GM18519 (cell line): Measurements from ENCODE around the gene GLIPR1L2.
"Not testable (repeated sequence)": the region's sequence is repeated elsewhere in the genome, so short reads cannot be mapped to it uniquely, and the experiment has no call there.

Experiments
- ATAC-seq: cut with Tn5 transposase; IDR thresholded peaks from one replicate; pipeline ENCODE4 v1.9.1; 2021; ENCODE audit warnings: mild to moderate bottlenecking, moderate library complexity; ENCODE audit not compliant: unreplicated experiment, low FRiP score

The GLIPR1L2 gene

GRCh38 chr12:75390899-75391538 lies at the start of gene GLIPR1L2:
GLIPR1L2 (plus strand) TSS chr12:75391089; CDS start chr12:75391117, 28 bp downstream.
- peak; percentile 96 for ATAC-seq

- ATAC-seq: no peak
Observed at GRCh38 chr12:75341873-75342272, 49.0 kb upstream of the GLIPR1L2 start.

- ATAC-seq: no peak
Observed at GRCh38 chr12:75345531-75345930, 45.4 kb upstream of the GLIPR1L2 start.

DNA sequence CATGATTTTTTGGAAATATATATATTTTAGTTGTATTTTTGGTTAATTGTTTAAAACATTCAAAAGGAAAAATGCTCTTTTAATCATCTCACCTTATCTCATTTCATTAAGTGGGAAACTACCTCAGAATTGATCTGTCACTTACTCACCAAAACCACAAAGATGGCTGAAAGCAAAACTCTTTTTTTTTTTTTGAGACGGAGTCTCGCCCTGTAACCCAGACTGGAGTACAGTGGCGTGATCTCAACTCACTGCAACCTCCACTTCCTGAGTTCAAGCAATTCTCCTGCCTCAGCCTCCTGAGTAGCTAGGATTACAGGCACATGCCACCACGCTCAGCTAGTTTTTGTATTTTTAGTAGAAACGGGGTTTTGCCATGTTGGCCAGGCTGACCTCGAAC lies 44.7 kb upstream of the GLIPR1L2 start:
- ATAC-seq: not testable (repeated sequence)

- ATAC-seq: no peak
Observed at GRCh38 chr12:75349946-75350345, 40.9 kb upstream of the GLIPR1L2 start.

GRCh38 chr12:75350413-75350812 lies 40.5 kb upstream of the GLIPR1L2 start:
- no peak for ATAC-seq

DNA sequence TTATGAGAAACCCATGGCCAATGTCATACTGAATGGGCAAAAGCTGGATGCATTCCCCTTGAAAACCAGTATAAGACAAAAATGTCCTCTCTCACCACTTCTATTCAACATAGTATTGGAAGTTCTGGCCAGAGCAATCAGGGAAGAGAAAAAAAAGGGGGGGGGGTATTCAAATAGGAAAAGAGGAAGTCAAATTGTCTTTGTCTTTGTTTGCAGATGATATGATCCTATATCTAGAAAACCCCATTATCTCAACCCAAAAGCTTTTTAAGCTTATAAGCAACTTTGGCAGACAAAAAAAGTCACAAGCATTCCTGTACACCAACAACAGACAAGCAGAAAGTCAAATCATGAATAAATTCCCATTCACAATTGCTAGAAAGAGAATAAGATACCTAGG lies 36.9 kb upstream of the GLIPR1L2 start:
- no peak for ATAC-seq

GRCh38 chr12:75360920-75361319 lies 30.0 kb upstream of the GLIPR1L2 start:
- ATAC-seq: no peak

DNA sequence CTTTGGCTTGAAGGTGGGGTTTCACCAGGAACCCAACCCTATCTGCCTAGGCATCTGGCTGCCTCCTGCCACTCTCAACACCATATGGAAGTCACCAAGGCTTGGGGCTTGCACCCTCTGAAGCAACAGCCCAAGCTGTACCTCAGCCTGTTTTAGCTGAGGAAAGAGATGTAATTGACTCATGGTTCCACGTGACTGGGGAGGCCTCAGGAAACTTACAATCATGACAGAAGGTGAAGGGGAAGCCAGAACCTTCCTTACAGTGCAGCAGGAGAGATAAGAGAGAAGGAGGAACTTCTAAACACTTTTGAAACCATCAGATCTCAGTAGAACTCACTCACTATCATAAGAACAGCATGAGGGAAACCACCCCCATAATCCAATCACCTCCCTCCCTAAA lies 29.5 kb upstream of the GLIPR1L2 start:
- ATAC-seq: no peak

DNA sequence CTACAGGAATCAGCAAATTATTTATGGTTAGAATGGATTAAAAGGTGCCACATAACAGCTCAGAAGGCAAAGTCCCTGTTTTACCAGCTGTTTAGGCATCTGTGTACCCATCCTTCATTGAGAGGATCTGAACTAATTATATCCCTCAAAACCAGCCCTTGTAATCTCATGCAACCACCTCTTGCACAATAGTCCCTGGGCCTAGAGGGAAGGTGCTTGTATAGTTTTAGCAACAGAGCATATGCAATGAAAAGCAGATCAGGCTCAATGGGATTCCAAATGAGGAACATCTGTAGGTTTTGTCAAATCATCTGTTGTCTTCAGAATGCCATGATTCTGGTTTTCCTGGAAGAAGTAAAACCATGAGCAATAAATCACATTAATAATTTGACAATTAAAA lies 26.0 kb upstream of the GLIPR1L2 start:
- ATAC-seq: no peak

DNA sequence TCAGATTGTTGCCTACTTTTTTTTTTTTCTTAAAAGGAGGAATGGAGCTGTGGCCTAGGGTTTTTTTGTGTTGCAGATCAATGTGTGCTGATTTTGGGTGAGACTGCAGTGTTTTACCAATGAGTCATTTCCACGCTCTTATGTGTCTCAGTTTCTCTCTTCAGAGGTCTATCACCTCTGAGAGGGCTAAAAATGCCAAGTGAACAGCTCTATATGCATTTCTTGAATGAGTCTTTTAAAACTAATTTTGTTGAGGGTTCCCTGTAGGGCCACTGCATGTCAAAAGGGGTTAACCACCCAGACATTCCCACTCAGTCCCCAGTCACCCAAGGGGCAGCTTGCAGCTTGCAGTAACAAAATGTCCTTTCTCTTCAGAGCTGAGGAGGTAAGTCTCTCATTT lies 24.3 kb upstream of the GLIPR1L2 start:
- ATAC-seq: peak; percentile 77

GRCh38 chr12:75374971-75375370 lies 15.9 kb upstream of the GLIPR1L2 start:
- no peak for ATAC-seq

GRCh38 chr12:75378354-75378753 lies 12.5 kb upstream of the GLIPR1L2 start:
- ATAC-seq: no peak

DNA sequence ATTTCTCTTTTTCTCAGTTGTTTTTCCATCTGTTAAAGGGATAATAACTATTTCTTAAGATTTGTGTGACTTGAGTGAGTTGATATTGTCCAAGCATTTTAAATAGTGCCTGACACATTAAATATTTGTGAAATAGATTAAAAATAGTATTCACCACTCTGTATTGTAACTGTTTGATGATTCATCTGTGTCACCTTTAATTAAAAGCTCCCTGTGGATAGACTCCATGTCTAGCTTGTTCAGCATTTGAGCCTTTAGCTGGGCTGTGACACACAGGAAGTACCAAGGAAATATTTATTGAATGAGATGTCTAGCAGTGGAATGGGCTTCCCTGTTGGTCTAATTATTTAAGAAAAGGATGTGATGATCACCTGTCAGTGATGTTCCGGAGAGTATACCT lies 1.8 kb upstream of the GLIPR1L2 start:
- ATAC-seq: no peak

- ATAC-seq: no peak
Observed at GRCh38 chr12:75389706-75390105, 1.2 kb upstream of the GLIPR1L2 start.

DNA sequence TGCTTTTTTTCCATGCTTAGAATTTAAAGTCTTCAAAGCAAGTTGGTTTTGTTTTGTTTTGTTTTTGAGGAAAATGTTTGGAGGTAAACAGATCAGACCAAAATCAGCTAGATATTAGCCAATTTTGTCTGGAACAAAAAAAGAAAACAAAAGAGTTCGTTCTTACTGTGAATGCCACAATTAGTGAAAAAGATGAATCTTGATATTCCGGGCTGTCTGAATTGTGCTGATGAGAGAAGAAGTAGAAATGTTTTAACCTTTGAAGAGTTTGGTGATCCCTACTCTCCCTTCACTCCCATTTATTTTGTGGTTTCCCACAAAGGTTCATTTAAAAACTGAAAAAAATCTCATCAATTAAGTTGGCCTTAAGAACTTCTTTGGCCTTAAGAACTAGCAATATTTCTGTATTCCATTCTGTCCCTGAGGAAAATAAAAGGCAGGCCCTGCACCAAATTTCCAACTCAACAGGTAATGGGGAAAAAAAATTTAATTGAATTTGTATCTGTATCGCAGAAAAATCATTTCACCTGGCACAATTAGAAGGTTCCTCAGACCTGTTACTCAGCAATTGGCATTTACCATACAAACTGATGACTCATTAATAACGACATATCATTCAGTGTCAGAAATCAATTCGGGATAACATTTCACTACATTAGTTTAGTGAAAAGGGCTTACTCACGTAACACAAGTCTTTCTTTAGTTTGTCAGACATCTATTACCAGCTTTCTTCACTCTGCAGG lies 562 bp upstream of the GLIPR1L2 start:
- ATAC-seq: no peak

DNA sequence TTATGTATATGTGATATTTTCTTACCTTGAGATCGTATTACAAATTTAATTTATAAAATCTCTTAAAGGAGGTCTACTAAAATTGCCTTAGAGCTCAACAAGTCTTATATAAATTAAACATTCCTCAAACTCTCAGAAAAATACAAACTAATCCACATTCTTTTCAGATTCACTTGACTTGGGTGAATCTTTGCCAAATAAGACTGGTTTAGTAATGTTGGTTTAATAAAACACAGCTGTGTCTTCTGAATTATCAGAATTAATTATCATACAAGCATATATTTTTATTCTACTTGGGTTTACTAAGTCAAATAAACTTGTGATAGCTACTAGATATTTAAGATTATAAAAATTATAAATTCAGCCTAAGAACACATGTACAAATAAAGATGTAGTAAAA lies 13.3 kb downstream of the GLIPR1L2 start:
- no peak for ATAC-seq

DNA sequence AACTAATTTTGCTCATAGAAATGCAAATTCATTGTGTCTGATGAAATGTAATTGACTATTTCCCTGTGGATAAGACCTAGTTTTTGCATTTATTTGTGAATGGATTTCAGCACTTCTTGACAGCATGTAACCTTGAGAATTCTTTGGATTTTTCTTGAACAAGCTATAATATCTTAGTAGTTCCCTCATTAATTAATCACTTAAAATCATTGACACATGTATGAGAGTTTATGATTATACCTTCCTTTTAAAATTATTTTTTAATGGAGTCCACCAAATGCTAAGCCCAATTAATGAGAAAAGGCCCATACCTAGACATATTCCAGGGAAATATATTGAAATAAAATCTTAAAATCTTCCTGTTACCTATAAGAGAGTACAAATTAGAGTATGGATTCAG lies 16.8 kb downstream of the GLIPR1L2 start:
- ATAC-seq: no peak

DNA sequence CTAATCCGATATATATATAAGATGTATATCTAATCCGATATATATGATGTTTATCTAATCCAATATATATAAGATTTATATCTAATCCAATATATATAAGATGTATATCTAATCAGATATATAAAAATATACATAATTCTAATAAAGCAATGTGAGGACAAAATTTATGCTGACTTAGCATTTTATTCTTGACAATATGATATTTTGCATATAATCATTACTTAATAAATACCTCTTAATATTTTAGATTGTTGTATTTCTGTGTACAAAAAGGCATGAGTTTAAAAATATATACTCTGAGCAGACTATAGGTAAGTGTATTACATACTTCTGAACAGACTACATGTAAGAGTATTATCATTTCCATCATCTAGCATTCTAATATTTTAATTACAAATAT lies 18.9 kb downstream of the GLIPR1L2 start:
- no peak for ATAC-seq

GRCh38 chr12:75414671-75415070 lies 23.8 kb downstream of the GLIPR1L2 start:
- ATAC-seq: no peak

DNA sequence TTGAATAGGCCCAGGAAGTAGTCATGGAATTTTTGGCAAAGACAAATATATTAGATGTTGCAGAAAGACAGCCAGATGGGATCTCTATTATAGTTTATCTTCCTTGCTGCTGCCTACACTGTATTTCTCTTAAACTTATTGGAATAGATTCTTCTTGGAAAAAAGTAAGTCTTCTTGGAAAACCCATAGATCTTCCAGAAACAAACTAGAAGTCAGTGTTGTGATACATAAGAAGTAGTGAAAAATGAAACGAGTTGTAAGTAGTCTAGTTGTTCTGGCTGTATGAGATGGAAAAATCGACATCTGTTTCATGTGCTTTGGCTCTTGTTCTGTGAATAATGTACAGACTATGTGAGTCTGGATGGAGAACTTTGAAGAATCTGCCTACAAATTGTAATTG lies 29.0 kb downstream of the GLIPR1L2 start:
- ATAC-seq: no peak

DNA sequence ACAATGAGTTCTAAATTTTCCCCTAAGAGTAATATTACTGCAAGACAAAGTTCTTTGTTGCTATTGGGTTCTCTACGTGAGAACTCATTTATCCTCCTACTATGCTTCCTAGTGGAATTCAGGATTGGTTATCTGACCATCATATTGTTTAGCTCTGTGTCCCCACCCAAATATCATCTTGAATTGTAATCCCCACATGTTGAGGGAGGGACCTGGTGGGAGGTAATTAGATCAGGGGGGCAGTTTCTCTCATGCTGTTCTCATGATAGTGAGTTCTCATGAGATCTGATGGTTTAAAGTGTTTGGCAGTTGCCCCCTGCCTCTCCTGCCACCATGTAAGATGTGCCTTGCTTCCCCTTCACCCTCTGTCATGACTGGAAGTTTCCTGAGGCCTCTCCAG lies 36.6 kb downstream of the GLIPR1L2 start:
- ATAC-seq: no peak
